Heart right ventricle (tissue), 12 donors: ENCODE data around the gene HCN3. TPM values are rescaled to one million over a fixed set of nuclear protein-coding genes. Genes with fewer than 3 reads are reported as not detected.

Experiments
- polyA plus RNA-seq, 2 donors: library from polyadenylated mRNA; stranded (reverse); fragments of 200-250 nt; gene quantifications; one replicate each; pipeline ENCODE4 v1.2.3, GENCODE V29; 2013
- total RNA-seq, 10 donors: library from RNA; stranded (reverse); fragmentation: NEBNext Ultra II Directional in 3 of 10; extraction: Animal tissue kit (Norgen Biotek cat#: 25700) in 3 of 10; gene quantifications; one replicate each; pipeline versions ENCODE4 v1.2.1 to v1.2.4, GENCODE V29; 2021 to 2023
- donor health status: ischemic (EF 13 %, LVEDD 7.1; RV severe dilation, severe dysfunction).
- donor health status: healthy with polysubstance abuse.
- donor health status: DM: no; HTN: yes; CAD: no.
- donor health status: DM: no; HTN: no; CAD: no.
- donor health status: ischemic (EF 25% LVEDD 6.9; RV normal size, moderate dysfunction).
- donor health status: ischemic (EF 25% LVEDD 5.7; RV mildly dilated, moderate dysfunction).
- donor health status: healthy.
- donor health status: nonischemic (EF 11% LVEDD 7.7; RV severe dilation, severe dysfunction).
- donor health status: DM: yes; HTN: yes; CAD: no.
- donor health status: PGD.
- donor health status: ischemic (EF 29% LVEDD 5.4; RV normal size, mild dysfunction).
- donor health status: nonischemic (EF 23%, LVEDD 6.1; RV moderate dilation, normal function).

HCN3 gene
- total and polyA plus RNA-seq, 12 donors, result 0.68 to 3.2 (median 1.0) TPM

Other genes with a start within 250 kb of the HCN3 start
- under 1 TPM in 9 of 10 donors, not detected in 1; 0.15 to 0.67 (median 0.30) TPM for gene DCST2, start 243.7 kb upstream of the HCN3 start, total RNA-seq
- 1 to 10 TPM in 1 of 2 donors, under 1 TPM in 1; 0.38 to 1.8 TPM for gene DCST2, start 243.7 kb upstream of the HCN3 start, polyA plus RNA-seq
- gene DCST1, start 243.6 kb upstream of the HCN3 start, total RNA-seq, result not detected
- under 1 TPM in 1 of 2 donors, not detected in 1; 0.29 TPM for gene DCST1, start 243.6 kb upstream of the HCN3 start, polyA plus RNA-seq
- 100 to 1,000 TPM in 1 of 10 donors, 10 to 100 TPM in 9; 46.7 to 146 (median 58.5) TPM for gene ADAM15, start 226.1 kb upstream of the HCN3 start, total RNA-seq
- 100 to 1,000 TPM; 144 to 305 TPM for gene ADAM15, start 226.1 kb upstream of the HCN3 start, polyA plus RNA-seq
- 1 to 10 TPM in 8 of 10 donors, under 1 TPM in 2; 0.49 to 2.8 (median 1.8) TPM for gene EFNA4, start 213.7 kb upstream of the HCN3 start, total RNA-seq
- 1 to 10 TPM; 4.2 to 5.4 TPM for gene EFNA4, start 213.7 kb upstream of the HCN3 start, polyA plus RNA-seq
- gene EFNA3, start 198.6 kb upstream of the HCN3 start, total RNA-seq, result 1 to 10 TPM in 1 of 10 donors, under 1 TPM in 8, not detected in 1; 0.23 to 1.9 (median 0.46) TPM
- 1 to 10 TPM in 1 of 2 donors, under 1 TPM in 1; 0.95 to 1.8 TPM for gene EFNA3, start 198.6 kb upstream of the HCN3 start, polyA plus RNA-seq
- gene EFNA1, start 149.6 kb upstream of the HCN3 start, total RNA-seq, result 10 to 100 TPM; 28.9 to 50.0 (median 35.6) TPM
- 100 to 1,000 TPM in 1 of 2 donors, 10 to 100 TPM in 1; 44.2 to 104 TPM for gene EFNA1, start 149.6 kb upstream of the HCN3 start, polyA plus RNA-seq
- gene SLC50A1, start 141.6 kb upstream of the HCN3 start, total RNA-seq, result 10 to 100 TPM in 2 of 10 donors, 1 to 10 TPM in 8; 5.5 to 16.8 (median 7.9) TPM
- 10 to 100 TPM; 23.2 to 33.7 TPM for gene SLC50A1, start 141.6 kb upstream of the HCN3 start, polyA plus RNA-seq
- gene DPM3, start 136.9 kb upstream of the HCN3 start, total RNA-seq, result 10 to 100 TPM; 48.2 to 70.9 (median 53.4) TPM
- 100 to 1,000 TPM; 144 to 304 TPM for gene DPM3, start 136.9 kb upstream of the HCN3 start, polyA plus RNA-seq
- 100 to 1,000 TPM in 9 of 10 donors, 10 to 100 TPM in 1; 96.1 to 173 (median 114) TPM for gene KRTCAP2, start 104.2 kb upstream of the HCN3 start, total RNA-seq
- gene KRTCAP2, start 104.2 kb upstream of the HCN3 start, polyA plus RNA-seq, result 100 to 1,000 TPM; 302 to 355 TPM
- under 1 TPM in 2 of 10 donors, not detected in 8; 0.10 to 0.35 TPM for gene TRIM46, start 103.6 kb upstream of the HCN3 start, total RNA-seq
- gene TRIM46, start 103.6 kb upstream of the HCN3 start, polyA plus RNA-seq, result under 1 TPM; 0.04 to 0.07 TPM
- 1 to 10 TPM; 3.8 to 8.8 (median 6.4) TPM for gene THBS3, start 69.6 kb upstream of the HCN3 start, total RNA-seq
- gene THBS3, start 69.6 kb upstream of the HCN3 start, polyA plus RNA-seq, result 10 to 100 TPM in 1 of 2 donors, 1 to 10 TPM in 1; 4.9 to 23.5 TPM
- 10 to 100 TPM; 13.1 to 25.8 (median 17.1) TPM for gene MTX1, start 68.8 kb upstream of the HCN3 start, total RNA-seq
- gene MTX1, start 68.8 kb upstream of the HCN3 start, polyA plus RNA-seq, result 10 to 100 TPM; 33.9 to 49.7 TPM
- 10 to 100 TPM in 7 of 10 donors, 1 to 10 TPM in 3; 8.6 to 21.0 (median 11.3) TPM for gene ENTREP3, start 22.0 kb upstream of the HCN3 start, total RNA-seq
- gene ENTREP3, start 22.0 kb upstream of the HCN3 start, polyA plus RNA-seq, result 10 to 100 TPM in 1 of 2 donors, 1 to 10 TPM in 1; 7.1 to 13.7 TPM
- 10 to 100 TPM; 54.1 to 73.1 (median 60.1) TPM for gene SCAMP3, start 15.1 kb upstream of the HCN3 start, total RNA-seq
- gene SCAMP3, start 15.1 kb upstream of the HCN3 start, polyA plus RNA-seq, result 100 to 1,000 TPM in 1 of 2 donors, 10 to 100 TPM in 1; 47.9 to 109 TPM
- 10 to 100 TPM; 12.5 to 21.9 (median 18.0) TPM for gene CLK2, start 4.0 kb upstream of the HCN3 start, total RNA-seq
- gene CLK2, start 4.0 kb upstream of the HCN3 start, polyA plus RNA-seq, result 10 to 100 TPM; 17.4 to 47.1 TPM
- under 1 TPM in 1 of 10 donors, not detected in 9; 0.11 TPM for gene PKLR, start 24.0 kb downstream of the HCN3 start, total RNA-seq
- gene PKLR, start 24.0 kb downstream of the HCN3 start, polyA plus RNA-seq, result not detected
- 100 to 1,000 TPM in 1 of 10 donors, 10 to 100 TPM in 9; 63.1 to 108 (median 76.9) TPM for gene FDPS, start 31.4 kb downstream of the HCN3 start, total RNA-seq
- gene FDPS, start 31.4 kb downstream of the HCN3 start, polyA plus RNA-seq, result 100 to 1,000 TPM; 109 to 113 TPM
- gene RUSC1, start 43.4 kb downstream of the HCN3 start, total RNA-seq, result 10 to 100 TPM; 11.4 to 22.8 (median 15.1) TPM
- 10 to 100 TPM; 25.0 to 26.4 TPM for gene RUSC1, start 43.4 kb downstream of the HCN3 start, polyA plus RNA-seq